ENCODE data around the gene PCDHGC3.
A peak's percentile ranks its signal among the peaks of the same experiment; 100 is the strongest.

The PCDHGC3 gene

GRCh38 chr5:141524604-141525597 lies 49.1 kb downstream of the PCDHGC3 start:
- no peaks in the 10 kb centered on the region for H3K27me3 ChIP-seq (ENCODE audit: control insufficient read depth, insufficient read depth, low read length)
- H2AFZ ChIP-seq = peak overlapping the region; percentile 59
- peak overlapping the region; percentile 98 for H3K27ac ChIP-seq
- peak overlapping the region; percentile 34 for H3K4me3 ChIP-seq (ENCODE audit: low read depth, low read length)
- no peaks in the 10 kb centered on the region for H3K36me3 ChIP-seq (ENCODE audit: control insufficient read depth, insufficient read depth, low read length)
- TF ChIP-seq CTCF (IDR thresholded peaks at IDR 0.05) = peak; percentile 100
- H3K4me2 ChIP-seq (ENCODE audit: low read length) = peak overlapping the region; percentile 17
- H3K4me1 ChIP-seq = peaks cover 60% of the 10 kb centered on the region
- H3K9me3 ChIP-seq (ENCODE audit: control insufficient read depth, low read length) = no peaks in the 10 kb centered on the region
- peak overlapping the region; percentile 14 for H3K9ac ChIP-seq
- peaks cover 10% of the 10 kb centered on the region for H3K79me2 ChIP-seq

DNA sequence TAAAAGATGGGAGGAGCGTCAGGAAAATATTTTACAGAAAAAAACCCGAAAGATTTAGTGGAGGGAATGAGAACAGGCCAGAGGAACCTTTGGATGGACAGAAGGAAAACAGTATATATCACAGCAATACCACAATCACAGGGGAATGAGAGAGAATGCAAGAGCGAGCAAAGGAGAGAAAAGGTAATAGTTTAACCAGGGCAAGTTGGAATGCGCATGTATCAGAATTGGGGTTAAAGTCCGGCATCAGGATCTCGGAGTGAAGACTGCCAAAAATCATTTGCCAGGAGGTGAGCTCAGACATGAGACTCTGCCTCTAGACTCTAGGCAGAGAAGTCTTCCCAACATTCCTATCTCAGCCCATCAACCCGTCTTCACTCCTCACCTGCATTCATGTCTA lies 49.9 kb downstream of the PCDHGC3 start:
- Histone ChIP-seq H2AFZ (peak overlapping the region; percentile 6), H3K9me3 (ENCODE audit: control insufficient read depth, low read length) (no peaks in the 10 kb centered on the region), H3K4me2 (ENCODE audit: low read length) (no peak overlapping the region), H3K9ac (no peak overlapping the region), H3K27me3 (ENCODE audit: control insufficient read depth, insufficient read depth, low read length) (no peaks in the 10 kb centered on the region), H3K79me2 (peaks cover 10% of the 10 kb centered on the region), H3K36me3 (ENCODE audit: control insufficient read depth, insufficient read depth, low read length) (no peaks in the 10 kb centered on the region), H3K4me3 (ENCODE audit: low read depth, low read length) (no peak overlapping the region), H3K27ac (peak overlapping the region; percentile 98), H3K4me1 (peaks cover 67% of the 10 kb centered on the region)
- TF ChIP-seq CTCF (IDR thresholded peaks at IDR 0.05) = no peak

- peaks cover 62% of the 10 kb centered on the region for H3K4me1 ChIP-seq
- no peak overlapping the region for H3K4me3 ChIP-seq (ENCODE audit: low read depth, low read length)
- H2AFZ ChIP-seq = no peak overlapping the region
- H3K4me2 ChIP-seq (ENCODE audit: low read length) = no peak overlapping the region
- peak overlapping the region; percentile 98 for H3K27ac ChIP-seq
- H3K79me2 ChIP-seq = peaks cover 10% of the 10 kb centered on the region
- no peaks in the 10 kb centered on the region for H3K27me3 ChIP-seq (ENCODE audit: control insufficient read depth, insufficient read depth, low read length)
- TF ChIP-seq CTCF (IDR thresholded peaks at IDR 0.05) = no peak
- H3K9me3 ChIP-seq (ENCODE audit: control insufficient read depth, low read length) = no peaks in the 10 kb centered on the region
- H3K36me3 ChIP-seq (ENCODE audit: control insufficient read depth, insufficient read depth, low read length) = no peaks in the 10 kb centered on the region
- H3K9ac ChIP-seq = no peak overlapping the region
These were observed 51.7 kb downstream of the PCDHGC3 start for GRCh38 chr5:141527426-141527825.
